Stimulated activated CD4-positive, alpha-beta T cell treated with anti-CD3 and anti-CD28 coated beads, Interleukin-12 subunit alpha, Interleukin-12 subunit beta, amount 100 ng/mL, for 4 hours (primary cell): ENCODE measurements around the gene PRRT2.
"Not testable (repeated sequence)": the region's sequence is repeated elsewhere in the genome, so short reads cannot be mapped to it uniquely, and the experiment has no call there.

ENCODE experiments used
- DNase-seq: peaks from one replicate; pipeline ENCODE4 v3.0.0-alpha.2; 2020

Gene PRRT2

GRCh38 chr16:29811896-29812665 is at the start of gene PRRT2:
Gene PRRT2, plus strand, starts transcription at chr16:29812193. Its CDS starts 862 bp downstream, at chr16:29813055.
- peak; percentile 57 for DNase-seq

GRCh38 chr16:29763326-29763725 is 48.7 kb upstream of the PRRT2 start:
- no peak for DNase-seq

DNA sequence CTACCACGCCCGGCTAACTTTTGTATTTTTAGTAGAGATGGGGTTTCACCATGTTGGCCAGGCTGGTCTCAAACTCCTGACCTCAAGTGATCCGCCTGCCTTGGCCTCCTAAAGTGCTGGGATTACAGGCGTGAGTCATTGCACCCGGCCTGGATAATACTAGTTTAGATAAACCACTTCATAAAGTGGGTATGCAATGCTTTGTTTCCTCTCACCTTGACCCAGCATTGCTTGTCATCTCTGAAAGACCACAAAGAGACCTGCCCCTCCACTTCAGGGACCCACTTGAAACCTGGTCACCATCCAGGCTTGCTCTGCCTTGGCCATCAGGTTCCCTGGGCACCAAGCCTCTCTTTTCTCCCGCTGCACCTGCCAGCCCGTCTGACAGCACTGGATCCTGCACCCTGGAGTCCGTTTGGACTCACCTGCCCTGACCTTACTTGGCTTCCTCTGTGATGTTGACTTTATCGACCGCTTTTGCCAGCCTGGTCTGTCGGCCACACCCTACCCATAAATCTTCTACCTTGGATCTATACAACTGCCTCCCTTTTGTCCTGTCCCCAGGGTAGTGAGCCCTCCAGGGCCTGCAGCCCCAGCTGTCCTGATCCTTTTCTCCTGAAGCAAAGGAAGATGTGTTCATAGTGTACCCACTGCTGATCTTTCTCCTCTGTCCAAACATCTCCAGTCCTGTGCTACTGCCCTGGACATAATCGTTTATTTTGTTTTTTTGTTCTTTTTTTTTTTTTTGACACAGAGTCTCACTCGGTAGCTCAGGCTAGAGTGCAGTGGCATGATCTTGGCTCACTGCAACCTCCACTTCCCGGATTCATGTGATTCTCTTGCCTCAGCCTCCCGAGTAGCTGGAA is 46.6 kb upstream of the PRRT2 start:
- DNase-seq, result no peak

- no peak for DNase-seq
Measured at GRCh38 chr16:29766571-29766970, 45.4 kb upstream of the PRRT2 start.

DNA sequence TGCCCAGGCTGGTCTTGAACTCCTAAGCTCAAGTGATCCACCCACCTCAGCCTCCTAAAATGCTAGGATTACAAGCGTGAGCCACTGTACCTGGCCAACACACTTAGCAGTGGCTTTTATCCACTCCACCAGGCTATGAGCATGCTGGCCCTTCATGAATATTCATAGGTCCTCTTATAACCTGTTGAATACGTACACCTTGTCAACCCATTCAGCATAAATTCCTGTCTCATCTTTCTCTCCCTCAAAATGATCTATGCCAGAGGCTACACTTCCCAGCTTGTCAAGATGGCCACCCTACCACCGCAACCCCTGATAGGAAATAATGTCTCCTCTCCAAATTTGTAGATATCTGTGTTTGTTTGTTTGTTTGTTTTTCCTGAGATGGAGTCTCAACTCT is 44.9 kb upstream of the PRRT2 start:
- no peak for DNase-seq

GRCh38 chr16:29769507-29769906 is 42.5 kb upstream of the PRRT2 start:
- DNase-seq, result no peak

DNA sequence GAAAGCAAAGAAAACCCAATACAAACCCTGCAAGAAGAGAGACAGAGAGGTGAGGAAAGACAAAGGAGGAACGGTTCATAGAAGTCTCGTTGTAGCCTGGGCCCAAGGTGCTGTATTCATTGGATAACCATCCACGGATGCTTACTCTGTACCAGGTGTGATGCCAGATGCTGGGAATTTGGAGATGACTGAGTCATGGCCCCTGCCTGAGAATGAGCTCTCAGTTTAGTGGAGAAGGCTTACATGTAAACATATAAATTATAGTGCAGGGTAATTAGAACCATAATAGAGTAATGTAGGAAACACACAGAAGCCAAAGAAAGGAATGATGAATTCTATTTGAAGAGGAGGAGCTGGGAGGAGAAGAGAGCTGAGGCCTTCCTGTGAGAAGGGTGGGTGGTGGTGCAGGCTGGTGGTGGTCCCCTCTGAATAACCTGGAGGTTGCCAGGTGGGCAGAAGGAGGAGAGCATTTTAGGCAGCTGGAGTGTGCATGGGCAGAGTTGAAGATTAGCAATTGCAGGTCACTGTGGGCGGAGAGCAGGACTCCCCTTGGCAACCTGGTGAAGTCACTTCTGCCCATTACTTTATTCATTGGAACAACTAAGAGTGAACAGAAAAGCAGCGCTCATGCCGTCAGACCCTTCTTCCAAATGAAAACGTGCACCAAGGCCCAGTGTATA is 41.6 kb upstream of the PRRT2 start:
- no peak for DNase-seq

GRCh38 chr16:29772330-29772729 is 39.7 kb upstream of the PRRT2 start:
- DNase-seq, result not testable (repeated sequence)

DNA sequence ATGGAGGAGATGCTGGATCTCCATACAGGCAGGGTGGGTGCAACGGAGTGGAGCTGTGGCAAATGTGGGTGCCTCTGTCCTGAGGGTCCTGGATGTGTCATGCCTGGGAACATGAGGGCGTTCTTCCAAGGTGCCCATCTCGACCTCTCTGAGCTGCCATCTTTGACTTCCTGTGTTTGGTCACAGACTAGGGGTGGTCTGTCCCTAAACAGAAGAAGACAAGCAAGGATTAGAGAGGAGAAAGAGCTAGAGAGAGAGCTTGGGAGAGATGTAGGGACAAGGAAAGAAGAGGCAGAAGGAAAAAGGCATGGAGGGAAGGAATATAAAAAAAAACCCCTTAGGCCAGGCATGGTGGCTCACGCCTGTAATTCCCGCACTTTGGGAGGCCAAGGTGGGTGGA is 37.3 kb upstream of the PRRT2 start:
- no peak for DNase-seq

DNA sequence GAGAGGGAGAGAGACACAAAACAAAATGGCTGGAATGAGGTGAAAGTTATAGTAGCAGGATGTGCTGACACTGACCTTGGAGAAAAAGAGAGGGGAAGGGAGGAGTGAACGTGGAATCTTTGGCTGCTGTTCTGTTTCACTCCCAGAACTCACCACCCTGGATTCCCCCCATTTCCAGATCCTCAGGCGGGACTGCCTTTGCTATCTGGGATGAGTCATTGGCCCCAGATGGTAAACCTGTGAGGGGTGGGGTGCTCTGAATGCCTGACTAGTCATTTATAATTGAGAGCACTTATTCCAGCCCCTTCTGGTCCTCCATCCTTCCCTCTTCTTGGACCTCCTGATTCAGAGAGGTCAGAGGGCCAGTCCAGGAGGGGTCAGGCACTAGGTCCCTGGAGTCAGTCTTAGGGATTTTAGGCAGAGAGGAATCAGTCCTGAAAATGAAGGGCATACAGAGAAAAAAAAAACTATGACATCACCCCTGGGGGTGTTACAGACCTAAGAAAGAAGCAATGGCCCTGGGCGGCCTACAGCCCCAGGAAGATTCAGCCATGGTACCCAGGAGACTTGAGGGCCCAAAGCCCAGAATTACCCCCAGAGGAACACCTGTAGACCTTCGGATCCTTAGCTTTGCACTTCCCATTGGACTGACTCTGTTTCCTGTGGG is 36.1 kb upstream of the PRRT2 start:
- no peak for DNase-seq

GRCh38 chr16:29777576-29778350 is 34.2 kb upstream of the PRRT2 start, which contains the start of gene ZG16:
Gene ZG16, plus strand, starts transcription at chr16:29778256. Its CDS starts 1,011 bp downstream, at chr16:29779267.
- DNase-seq, result no peak

GRCh38 chr16:29779474-29779873 is 32.5 kb upstream of the PRRT2 start:
- no peak for DNase-seq

- not testable (repeated sequence) for DNase-seq
Measured at GRCh38 chr16:29783094-29783953, 28.7 kb upstream of the PRRT2 start.

- DNase-seq, result no peak
Measured at GRCh38 chr16:29784157-29784556, 27.8 kb upstream of the PRRT2 start.

- peak; percentile 68 for DNase-seq
Measured at GRCh38 chr16:29784901-29785500, 27.0 kb upstream of the PRRT2 start.

DNA sequence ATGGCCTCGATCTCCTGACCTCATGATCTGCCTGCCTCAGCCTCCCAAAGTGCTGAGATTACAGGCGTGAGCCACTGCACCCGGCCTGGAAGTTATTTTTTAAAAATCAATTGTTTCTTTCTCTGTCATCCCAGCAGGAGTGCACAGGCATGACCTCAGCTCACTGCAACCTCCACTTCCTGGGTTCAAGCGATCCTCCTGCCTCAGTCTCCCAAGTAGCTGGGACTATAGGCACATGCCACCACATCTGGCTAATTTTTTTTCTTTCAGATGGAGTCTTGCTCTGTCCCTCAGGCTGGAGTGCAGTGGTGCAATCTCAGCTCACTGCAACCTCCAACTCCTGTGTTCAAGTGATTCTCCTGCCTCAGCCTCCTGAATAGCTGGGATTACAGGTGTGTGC is 24.8 kb upstream of the PRRT2 start:
- DNase-seq, result not testable (repeated sequence)

DNA sequence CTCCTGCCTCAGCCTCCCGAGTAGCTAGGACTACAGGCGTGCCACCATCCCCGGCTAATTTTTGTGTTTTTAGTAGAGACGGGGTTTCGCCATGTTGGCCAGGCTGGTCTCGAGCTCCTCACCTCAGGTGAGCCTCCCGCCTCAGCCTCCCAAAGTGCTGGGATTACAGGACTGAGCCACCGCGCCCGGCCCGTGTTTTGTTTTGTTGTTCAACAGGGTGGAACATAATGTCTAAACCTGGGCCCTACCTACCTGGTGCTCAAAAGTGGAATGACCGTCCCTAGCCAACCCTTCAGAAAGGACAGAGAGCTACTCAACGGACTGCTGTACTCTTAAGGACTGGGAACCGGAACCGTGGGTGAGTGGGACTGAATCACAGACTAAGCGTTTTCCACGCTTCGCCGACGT is 22.2 kb upstream of the PRRT2 start:
- DNase-seq, result no peak

DNA sequence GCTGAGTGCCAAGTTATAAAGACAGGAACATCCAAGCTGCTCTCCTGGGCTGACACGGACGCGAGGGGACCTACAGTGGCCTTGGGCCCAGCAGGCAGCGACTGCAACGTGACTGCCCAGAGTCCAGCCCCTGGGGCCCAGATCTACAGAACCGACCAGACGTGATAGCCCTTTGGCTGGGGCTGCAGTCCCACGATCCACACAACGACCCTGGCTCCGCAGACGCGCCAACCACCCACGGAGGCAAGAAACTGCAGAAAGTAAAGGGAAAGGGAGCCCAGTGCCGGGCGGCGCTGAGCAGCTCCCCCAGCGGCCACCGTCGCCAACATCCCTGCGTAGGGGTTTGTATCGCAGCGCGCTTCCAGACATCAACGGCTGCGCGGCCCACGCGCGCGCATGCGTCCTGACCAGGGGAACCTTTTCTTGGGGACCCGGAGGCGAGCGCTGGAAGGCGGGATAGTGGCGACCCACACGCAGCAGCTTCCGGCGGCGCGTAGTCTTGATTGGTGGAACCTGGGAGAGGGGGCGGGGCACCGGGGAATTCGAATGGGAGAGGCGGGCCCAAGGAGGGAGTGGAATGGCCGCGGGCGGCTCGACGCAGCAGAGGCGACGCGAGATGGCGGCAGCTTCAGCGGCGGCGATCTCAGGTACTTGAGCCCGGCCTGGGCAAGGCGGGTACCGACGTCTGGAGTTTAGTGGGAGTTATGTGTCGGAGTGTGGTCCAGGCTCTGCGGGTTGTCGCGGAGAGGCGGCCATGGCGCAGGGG is 21.6 kb upstream of the PRRT2 start, which contains the start of gene KIF22:
Gene KIF22, plus strand, starts transcription at position 569 of the 766 bp plus-strand sequence. Its CDS starts 9 bp downstream, at position 578.
- peak; percentile 100 for DNase-seq
